ENCODE measurements around the gene IL25.
"Not testable (repeated sequence)": the region's sequence is repeated elsewhere in the genome, so short reads cannot be mapped to it uniquely, and the experiment has no call there.

The IL25 gene

DNA sequence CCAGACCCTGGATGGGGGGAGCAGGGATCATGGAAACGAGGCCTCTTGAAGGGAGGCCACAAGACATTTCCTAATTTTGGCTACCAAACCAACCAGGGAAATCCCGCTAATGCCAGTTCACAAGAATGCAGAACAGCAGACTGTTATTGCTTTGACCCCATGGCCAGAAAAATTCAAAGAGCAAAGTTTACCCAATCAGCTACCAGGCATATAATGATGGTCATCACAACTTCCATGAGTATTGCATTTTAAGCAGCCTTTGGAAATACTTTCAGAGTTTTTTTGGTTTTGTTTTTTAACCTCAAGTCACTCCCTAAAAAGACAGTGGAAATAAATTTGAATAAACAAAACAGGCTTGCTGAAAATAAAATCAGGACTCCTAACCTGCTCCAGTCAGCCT lies at the start of gene IL25:
IL25 (plus strand) TSS at position 301 of the 400 bp plus-strand sequence.
- no peak for DNase-seq

DNA sequence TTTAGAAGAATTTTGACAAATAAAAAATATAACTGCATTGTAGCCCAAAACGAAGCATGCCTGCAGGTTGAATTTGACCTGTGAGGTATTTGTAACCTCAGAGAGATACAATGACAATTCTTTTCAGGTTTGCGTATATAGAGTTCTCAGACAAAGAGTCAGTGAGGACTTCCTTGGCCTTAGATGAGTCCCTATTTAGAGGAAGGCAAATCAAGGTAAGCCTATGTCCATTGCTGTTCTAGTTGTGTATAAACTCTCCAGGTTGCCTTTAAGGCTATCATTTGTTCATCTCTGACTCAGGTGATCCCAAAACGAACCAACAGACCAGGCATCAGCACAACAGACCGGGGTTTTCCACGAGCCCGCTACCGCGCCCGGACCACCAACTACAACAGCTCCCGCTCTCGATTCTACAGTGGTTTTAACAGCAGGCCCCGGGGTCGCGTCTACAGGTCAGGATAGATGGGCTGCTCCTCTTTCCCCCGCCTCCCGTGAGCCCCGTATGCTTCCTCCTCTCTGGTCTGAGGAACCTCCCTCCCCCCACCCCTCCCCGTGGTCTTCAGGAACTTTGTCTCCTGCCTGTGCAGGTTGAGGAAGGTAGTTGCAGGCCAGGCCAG lies 48.7 kb upstream of the IL25 start:
- no peak for DNase-seq

DNA sequence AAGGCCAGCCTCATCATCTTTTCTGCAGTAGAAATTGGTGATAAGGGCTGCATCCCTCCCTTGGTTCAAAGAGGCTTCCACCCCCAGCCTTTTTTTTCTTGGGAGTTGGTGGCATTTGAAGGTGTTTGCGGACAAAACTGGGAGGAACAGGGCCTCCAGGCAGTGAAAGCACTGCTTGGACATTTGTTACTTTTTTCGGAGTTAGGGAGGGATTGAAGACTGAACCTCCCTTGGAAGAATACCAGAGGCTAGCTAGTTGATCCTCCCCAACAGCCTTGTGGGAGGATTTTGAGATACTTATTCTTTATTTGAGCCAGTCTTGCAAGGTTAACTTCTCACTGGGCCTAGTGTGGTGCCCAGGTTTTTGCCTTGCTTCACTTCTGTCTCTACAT lies 48.2 kb upstream of the IL25 start:
- DNase-seq, result no peak

DNA sequence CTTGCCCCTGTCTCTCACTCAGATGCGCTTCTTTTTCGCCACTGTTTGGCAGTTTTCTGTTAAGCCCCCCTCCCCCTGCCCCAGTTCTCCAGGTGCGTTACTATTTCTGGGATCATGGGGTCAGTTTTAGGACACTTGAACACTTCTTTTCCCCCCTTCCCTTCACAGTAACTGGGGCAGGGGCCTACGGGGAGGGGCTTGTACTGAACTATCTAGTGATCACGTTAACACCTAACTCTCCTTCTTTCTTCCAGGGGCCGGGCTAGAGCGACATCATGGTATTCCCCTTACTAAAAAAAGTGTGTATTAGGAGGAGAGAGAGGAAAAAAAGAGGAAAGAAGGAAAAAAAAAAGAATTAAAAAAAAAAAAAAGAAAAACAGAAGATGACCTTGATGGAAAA lies 47.6 kb upstream of the IL25 start:
- DNase-seq, result no peak

DNA sequence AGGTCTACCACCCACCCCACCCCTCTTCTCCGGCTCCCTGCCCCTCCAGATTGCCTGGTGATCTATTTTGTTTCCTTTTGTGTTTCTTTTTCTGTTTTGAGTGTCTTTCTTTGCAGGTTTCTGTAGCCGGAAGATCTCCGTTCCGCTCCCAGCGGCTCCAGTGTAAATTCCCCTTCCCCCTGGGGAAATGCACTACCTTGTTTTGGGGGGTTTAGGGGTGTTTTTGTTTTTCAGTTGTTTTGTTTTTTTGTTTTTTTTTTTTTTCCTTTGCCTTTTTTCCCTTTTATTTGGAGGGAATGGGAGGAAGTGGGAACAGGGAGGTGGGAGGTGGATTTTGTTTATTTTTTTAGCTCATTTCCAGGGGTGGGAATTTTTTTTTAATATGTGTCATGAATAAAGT lies 46.9 kb upstream of the IL25 start:
- not testable (repeated sequence) for DNase-seq

DNA sequence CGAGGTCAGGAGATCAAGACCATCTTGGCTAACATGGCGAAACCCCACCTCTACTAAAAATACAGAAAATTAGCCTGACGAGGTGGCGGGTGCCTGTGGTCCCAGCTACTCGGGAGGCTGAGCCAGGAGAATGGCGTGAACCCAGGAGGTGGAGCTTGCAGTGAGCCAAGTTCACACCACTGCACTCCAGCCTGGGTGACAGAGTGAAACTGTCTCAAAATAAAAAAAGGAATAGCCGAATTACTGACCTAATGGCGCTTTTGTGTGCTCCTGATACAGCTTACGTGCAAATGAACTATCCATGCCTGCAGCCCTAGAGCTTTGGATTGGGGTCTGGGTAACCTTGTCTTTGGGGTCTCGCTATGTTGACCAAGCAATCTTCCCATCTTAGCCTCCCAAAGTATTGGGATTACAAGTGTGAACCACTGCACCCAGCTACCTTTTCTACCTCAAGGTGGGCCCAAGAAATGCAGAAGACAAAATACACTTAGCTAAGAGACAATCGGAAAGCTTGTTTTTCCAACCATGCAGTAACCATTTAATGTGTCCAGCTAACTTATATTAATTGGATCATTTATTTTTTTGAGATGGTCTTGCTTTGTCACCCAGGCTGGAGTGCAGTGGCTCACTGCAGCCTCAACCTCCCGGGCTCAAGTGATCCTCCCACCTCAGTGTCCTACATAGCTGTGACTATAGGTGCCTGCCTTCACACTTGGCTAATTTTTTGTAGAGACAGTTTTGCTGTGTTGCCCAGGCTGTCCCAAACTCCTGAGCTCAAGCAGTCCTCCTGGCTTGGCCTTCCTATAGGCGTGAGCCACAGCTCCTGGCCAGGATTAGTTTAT lies 45.9 kb upstream of the IL25 start:
- DNase-seq, result no peak

DNA sequence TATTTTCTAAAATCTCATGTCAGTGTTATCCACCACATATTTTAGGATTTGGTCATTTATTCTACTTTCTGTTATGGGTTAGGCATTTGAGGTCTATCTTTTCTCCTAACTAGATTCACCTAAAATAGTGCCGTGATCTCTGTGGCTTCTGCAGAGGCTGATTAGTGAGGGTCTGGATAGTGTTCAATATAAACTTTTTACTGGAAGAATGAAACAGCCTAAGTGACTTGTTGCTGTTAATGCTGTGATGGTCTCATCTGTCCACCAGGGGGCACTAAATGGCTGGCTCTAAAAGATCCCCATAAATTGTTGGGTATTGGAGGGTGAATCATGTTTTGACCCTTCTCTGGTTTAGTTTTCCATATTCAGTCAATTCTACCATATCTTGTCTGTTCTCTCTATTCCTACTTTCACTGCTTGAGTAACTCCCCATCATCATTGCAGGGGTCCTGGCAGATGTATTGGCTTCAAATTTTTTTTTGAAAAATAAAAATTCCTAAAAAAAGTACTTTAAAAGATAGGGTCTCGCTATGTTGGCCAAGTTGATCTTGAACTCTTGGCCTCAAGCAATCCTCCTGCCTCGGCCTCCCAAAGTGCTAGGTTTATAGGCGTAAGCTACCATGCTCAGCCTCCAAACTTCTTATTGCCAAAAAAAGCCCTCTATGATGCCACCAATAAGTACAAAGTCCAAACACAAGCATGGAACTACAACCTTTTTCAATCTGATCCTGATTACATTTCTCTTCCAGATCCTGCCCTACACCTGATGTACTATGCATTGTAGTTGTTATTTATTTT lies 44.5 kb upstream of the IL25 start:
- peak; percentile 86 for DNase-seq

DNA sequence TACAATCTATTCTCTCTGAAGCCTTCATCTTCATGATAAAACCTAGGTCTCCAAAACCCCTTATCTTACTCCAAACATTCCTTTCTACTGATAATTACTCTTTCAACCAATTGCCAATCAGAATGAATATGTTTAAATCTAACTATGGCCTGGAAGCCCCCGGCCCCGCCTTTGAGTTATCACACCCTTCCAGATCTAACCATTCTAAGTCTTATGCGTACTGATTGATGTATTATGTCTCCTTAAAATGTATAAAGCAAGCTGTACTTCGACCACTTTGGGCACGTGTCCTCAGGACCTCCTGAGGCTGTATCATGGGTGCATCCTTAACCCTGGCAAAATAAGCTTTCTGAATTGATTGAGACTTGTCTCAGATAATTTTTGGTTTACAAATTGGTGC lies 37.0 kb upstream of the IL25 start:
- DNase-seq, result no peak

DNA sequence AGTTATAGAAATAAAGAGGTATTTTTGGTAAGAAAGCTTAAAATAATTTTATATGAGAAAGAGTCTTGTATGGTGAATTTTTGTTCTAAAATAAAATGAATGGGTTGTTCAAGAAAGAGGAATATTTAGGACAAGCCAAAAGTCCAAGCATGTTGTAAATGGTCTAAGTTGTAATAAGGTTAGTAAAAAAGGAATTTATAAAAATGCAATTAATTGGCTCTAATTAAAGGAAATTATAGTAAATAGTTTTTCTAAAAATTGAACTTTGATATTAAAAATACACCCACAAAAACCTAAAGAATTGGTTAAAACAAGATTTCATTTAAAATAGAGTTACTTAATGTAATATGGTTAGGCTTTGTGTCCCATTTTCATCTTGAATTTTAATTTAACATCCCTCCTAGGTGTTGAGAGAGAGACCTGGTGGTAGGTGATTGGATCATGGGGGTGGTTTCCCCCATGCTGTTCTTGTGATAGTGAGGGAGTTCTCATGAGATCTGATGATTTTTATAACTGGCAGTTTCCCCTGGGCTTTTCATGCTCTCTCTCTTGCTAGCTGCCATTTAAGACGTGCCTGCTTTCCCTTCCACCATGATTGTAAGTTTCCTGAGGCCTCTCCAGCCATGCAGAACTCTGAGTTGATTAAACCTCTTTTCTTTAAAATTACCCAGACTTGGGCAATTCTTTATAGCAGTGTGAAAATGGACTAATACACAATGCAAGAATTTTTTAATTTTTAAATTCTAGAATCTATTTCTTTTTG lies 32.9 kb upstream of the IL25 start:
- no peak for DNase-seq

DNA sequence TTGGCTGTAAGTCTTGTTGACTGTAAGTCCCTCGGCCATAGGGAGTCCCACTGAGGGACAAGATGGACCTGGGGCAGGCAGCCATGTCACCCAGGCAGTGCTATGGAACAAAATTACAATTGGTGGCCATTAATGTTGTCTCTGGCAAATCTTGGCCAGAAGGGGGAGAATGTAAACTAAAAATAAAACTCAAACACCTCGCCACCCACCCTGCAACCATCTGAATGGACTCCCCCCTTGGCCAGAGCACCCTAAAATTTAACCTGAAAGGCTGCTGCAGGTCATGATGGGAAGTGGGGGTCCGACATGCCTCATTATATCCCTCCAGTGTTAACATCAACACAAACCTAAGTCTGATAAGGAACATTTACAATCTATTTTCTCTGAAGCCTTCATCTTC lies 28.1 kb upstream of the IL25 start:
- no peak for DNase-seq

DNA sequence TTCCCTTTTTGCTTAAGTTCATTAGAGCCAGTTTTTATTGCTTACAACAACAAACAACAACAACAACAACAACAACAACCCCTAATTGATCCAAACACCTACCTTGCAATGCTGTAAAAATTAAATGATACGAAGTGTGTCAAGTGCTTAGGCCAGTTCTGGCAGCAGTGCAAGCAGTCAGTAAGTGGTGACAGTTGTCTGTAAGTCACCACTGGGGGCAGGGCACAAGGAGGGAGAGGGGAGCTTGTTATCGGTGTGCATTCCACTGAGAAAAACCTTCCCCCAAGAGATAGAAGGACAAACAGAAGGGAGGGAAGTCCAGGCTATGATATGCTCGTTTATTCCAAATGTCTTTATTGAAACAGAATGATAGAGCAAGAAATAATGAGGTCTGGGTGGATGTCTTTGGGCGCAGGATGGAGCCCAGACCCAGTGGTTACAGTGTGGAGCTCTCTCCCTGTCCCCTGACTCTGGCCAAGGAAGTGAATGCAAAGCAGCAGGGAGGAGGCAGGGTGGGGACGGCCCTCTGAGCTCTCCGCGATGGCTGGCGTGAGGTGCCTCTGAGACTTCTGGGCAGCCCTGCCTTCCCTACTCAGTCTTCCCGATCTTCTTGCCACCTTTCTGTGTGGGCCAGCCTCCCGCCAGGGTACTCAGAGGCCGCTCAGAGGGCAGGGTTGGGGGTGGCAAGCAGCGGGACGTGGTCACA lies 26.5 kb upstream of the IL25 start:
- DNase-seq, result no peak

DNA sequence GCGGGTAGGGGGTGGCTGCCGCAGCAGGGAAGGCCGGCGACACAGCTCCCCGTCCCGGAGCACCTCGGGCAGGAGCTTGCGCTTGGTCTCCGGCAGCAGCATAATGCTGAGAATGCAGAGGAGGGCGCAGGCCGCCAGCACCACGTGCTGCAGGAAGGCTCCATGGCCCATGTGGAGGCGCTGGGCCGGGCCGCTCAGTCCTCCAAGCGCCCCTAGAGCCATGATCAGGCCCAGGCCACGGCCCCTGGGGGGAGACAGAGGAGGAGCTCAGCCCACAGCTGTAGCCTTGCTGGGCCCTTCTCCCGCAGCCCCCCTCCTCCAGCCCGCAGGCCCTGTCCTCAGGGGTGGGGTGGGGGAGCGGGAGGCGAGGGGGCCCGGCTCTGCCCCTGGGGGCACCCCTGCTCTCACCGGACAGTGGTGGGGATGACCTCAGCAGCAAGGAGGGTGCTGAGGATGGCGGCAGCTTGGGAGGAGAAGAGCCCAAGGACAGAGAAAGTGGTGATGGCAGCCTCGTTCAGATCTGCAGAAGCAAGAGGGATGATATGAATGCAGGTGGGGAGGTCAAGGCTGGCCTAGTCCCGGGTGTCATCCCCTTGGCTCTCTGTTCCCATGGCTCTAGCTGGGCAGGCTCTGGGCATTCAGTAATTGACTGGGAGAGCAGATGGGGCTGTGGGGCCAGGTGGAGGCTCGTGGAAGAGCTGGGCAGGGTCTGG lies 25.8 kb upstream of the IL25 start:
- no peak for DNase-seq

DNA sequence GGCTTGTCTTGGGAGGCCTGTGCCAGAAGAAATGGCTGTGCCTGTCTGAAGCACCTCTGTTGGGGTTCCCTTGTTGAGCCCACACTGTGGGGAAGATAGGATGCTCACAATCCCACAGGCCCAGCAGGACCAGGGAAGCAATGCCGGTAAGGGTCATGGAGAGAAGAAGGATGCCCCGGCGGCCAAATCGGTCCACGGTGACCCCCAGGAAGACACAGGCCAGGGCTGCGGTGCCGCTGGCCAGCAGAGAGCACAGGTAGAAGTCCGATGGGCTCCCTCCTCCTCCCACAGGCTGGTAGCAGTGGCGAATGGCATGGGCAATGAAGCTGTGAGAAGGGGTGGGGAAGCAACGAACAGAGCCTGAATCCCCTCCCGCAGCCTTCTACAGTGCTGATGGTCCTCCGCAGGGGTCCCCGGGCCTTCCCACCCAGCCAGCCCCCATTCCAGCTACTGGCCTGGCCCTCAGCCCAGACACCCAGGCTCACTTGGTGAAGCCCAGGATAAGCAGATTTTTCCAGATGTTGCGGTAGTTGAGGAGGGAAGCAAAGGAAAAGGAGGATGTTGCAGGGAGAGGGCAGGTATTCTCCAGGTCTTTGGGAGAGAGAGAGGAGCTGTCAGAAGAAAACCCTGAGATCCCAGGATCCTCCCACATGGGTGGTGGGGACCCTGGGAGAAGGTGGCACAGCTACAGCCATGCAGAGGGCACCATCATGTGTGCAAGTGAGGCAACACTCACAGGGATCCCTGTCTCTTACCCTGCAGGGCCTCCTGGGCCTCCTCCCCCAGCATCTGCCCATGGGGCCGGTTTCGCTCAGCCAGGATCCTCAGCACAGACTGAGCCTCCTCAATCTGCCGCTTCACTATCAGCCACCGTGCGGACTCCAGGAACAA lies 25.0 kb upstream of the IL25 start:
- no peak for DNase-seq

DNA sequence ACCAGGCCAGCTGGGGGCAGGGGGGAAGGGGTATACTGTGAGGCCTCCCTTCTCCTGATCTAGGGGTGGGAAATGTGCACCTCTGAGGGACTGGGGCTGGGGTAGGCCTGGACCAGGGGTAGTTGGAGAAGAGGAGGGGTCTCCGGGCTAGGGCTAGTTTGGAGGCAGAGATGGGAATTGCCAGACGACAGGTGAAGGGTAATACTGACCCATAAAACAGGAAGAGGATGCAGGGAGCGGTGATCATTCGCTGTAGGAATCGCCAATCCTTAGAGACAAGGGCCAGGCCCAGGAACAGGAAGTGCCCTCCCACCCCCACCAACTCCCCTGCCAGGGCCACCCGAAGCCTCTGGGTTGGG lies 24.3 kb upstream of the IL25 start:
- no peak for DNase-seq

DNA sequence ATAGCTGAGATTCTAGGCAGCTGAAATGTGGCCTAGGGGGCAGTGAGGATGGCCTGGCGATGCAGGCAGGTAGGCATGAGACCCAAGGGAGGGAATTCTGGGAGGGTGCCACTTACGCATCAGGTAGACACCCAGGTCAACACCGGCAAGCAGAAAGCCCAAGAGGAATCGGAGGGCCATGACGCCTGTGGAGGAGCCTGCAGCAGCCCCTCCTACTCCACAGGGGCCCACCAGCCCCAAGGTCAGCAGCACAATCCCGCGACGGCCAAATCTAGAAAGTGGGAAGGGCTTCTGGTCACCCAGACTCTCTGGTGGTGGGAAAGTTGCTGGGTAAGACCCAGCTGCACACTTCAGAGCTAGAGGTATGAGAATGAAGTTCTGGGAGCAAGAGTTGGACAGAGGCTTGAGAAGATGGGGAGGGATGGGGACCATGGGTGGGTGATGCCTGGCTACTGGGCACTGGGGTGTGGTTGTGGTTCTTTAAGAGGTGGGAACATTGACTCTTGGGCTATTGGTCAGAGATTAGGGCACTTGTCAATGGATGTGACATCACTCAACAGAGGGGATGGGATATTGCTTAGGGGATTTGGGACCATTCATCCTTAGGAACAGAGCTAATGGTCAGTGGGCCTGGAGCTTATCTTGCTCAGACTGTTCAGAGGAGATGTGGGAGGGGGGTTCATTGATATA lies 23.3 kb upstream of the IL25 start:
- DNase-seq, result no peak

DNA sequence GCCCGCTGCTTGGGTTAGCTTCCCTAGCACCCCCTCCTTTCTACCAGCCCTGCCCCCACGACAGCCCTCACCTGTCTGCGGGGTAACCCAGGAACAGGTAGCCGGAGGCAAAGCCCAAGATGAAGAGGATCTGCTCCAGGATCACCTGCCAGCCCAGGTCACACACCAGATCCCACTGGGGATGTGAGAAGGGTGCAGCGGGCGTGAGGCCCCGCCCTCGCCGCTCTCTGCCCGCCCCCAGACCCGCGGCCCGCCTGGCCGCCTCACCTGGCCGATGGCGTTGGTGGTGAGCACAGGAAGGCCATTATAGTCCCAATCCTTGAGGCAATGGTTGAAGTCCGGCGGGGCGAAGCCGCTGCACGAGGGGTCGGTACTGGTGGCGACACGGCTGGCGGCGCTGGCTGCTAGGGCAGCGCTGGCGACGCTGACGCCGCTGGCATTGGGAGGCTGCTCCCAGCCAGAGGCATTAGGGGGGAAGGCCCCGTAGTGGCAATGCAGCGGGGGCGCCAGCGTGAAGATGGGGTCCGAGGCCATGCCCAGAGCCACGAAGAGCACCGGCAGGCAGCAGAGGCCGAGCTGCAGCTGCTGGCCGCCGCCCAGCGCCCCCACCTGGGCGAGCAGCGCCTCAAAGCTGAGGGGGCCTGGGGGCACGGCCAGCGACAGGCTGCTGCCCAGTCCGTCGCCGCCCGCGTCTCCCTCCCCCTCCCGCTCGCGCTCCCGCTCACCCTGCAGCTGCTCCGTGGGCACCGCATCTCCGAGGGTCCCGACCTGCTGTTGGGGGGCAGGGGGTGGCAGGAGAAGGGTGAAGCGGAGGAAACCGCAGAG lies 20.7 kb upstream of the IL25 start:
- no peak for DNase-seq

DNA sequence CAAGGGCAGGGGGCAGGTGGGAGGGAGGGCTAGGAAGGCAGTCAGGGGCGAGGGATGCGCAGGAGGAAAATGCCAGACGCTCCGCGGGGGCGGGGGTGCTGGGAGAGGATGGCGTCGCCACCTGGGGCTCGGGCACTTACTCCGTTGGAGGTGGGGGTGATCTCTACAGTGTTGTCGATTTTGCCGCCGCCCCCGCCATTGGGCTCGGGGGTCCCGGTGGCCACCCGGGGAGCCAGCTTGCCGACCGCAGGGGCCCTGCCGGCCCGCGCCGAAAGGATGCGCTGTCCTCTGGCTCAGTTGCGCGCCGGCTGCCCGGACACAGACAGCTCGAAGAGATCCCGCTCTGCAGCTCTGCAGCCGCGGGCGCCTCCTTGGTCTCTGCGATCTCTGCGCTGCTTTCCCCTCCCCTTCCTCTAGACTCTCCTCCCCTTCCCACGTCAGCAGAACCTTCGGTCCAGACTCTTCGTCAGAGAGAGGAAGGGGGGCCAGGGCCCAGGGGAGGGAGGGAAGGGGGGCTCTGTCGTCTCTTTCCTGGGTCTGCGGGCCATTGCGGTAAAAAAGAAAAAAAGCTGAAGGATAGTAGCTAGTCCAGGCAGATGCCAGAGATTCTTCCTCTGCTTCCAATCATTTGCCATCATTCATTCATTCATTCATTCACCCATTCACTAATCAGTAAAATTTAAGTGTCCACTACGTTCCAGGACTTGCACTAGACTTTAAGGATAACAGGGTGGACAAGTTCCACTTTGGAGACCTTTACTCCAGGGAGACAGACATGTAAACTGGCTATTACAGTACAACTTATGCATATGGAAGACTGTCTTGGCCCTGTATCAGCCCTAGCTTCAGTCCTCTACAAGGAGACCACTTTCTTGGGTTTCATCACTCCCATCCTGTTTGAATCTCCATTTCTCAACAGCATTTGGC lies 19.8 kb upstream of the IL25 start, which contains the start of gene SLC22A17:
SLC22A17 (minus strand) TSS at position 382 of the 927 bp plus-strand sequence.
- DNase-seq, result peak; percentile 75

DNA sequence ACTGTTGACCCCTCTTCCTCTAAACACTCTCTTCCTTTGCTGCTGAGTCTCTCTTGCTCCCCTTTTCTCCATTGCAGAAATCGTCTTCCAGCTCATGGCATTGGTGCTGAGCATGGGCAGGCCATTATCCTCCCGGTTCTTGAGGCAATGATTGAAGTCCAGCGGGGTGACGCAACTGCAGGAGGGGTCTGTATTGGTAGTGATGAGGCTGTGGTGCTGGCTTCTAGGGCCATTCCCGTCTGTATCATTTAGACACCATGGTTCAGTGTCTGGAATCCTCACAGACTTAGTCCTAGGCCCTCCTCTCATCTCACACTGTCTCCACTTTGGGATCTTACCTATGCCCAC lies 19.2 kb upstream of the IL25 start:
- DNase-seq, result no peak

All from activated effector memory CD4-positive, alpha-beta T cell treated with anti-CD3 and anti-CD28 coated beads, Interleukin-2, amount 50 U/mL, for 16 hours (primary cell).